Astrocyte (in vitro differentiated cells and primary cell): ENCODE measurements around the gene THBS4. TPM values are rescaled to one million over a fixed set of nuclear protein-coding genes. Genes with fewer than 3 reads are reported as not detected.

ENCODE experiments used
- DNase-seq: peaks from one replicate; pipeline ENCODE4 v3.0.0-alpha.2; 2010; ENCODE audit warnings: low read depth
- FAIRE-seq: peaks from 2 replicates; lab custom pipeline; 2011; peaks lifted over from hg19 to GRCh38; lab: Jason Lieb, UNC
- H2AFZ ChIP-seq: 2 replicates; pipeline ENCODE4 v1.6.0; 2012; ENCODE audit warnings: low read depth, low read length, inconsistent platforms
- H3K27ac ChIP-seq: 2 replicates; pipeline ENCODE4 v1.5.1; 2011; ENCODE audit warnings: low read depth, low read length, inconsistent platforms
- H3K27me3 ChIP-seq: 2 replicates; pipeline ENCODE4 v1.6.0; 2011; ENCODE audit warnings: low read length, inconsistent platforms; ENCODE audit not compliant: insufficient read depth
- H3K36me3 ChIP-seq: 2 replicates; pipeline ENCODE4 v1.5.1; 2011; ENCODE audit warnings: low read length, inconsistent platforms; ENCODE audit not compliant: insufficient read depth
- H3K4me1 ChIP-seq: 2 replicates; pipeline ENCODE4 v1.5.1; 2011; ENCODE audit warnings: low read length, inconsistent platforms; ENCODE audit not compliant: insufficient read depth
- H3K4me2 ChIP-seq: 2 replicates; pipeline ENCODE4 v1.6.0; 2012; ENCODE audit warnings: low read length, inconsistent platforms
- H3K4me3 ChIP-seq: 2 replicates; pipeline ENCODE4 v1.5.1; 2011; ENCODE audit warnings: low read depth, mild to moderate bottlenecking, low read length, inconsistent platforms; ENCODE audit not compliant: insufficient read depth
- H3K79me2 ChIP-seq: 2 replicates; pipeline ENCODE4 v1.6.0; 2012; ENCODE audit warnings: mild to moderate bottlenecking, low read length, inconsistent platforms; ENCODE audit not compliant: insufficient read depth
- H3K9ac ChIP-seq: 2 replicates; pipeline ENCODE4 v1.6.0; 2012; ENCODE audit warnings: mild to moderate bottlenecking, low read length, inconsistent platforms
- H3K9me3 ChIP-seq: 2 replicates; pipeline ENCODE4 v1.5.1; 2012; ENCODE audit warnings: low read depth, mild to moderate bottlenecking, low read length, inconsistent platforms; ENCODE audit not compliant: insufficient read depth
- H4K20me1 ChIP-seq: 2 replicates; pipeline ENCODE4 v1.6.0; 2012; ENCODE audit warnings: low read length, inconsistent platforms; ENCODE audit not compliant: insufficient read depth
- H3K27ac Mint-ChIP-seq: one replicate; pipeline ENCODE4 v1.8.0; 2021; ENCODE audit warnings: mild to moderate bottlenecking, mixed read lengths; ENCODE audit not compliant: unreplicated experiment
- H3K27me3 Mint-ChIP-seq: one replicate; pipeline ENCODE4 v1.8.0; 2021; ENCODE audit warnings: low read depth, mixed read lengths; ENCODE audit not compliant: unreplicated experiment
- H3K36me3 Mint-ChIP-seq: one replicate; pipeline ENCODE4 v1.8.0; 2021; ENCODE audit warnings: low read depth, mixed read lengths; ENCODE audit not compliant: unreplicated experiment
- H3K4me1 Mint-ChIP-seq: one replicate; pipeline ENCODE4 v1.8.0; 2021; ENCODE audit warnings: low read depth, mixed read lengths; ENCODE audit not compliant: unreplicated experiment
- H3K4me3 Mint-ChIP-seq: one replicate; pipeline ENCODE4 v1.8.0; 2021; ENCODE audit warnings: mild to moderate bottlenecking, moderate library complexity, mixed read lengths; ENCODE audit not compliant: unreplicated experiment
- H3K9me3 Mint-ChIP-seq: one replicate; pipeline ENCODE4 v1.8.0; 2021; ENCODE audit warnings: mild to moderate bottlenecking, mixed read lengths; ENCODE audit not compliant: unreplicated experiment
- CTCF ChIP-seq: IDR thresholded peaks from 2 replicates; pipeline ENCODE4 v1.5.1; 2011; ENCODE audit warnings: low read depth, mild to moderate bottlenecking, inconsistent platforms, low read length, moderate library complexity; ENCODE audit not compliant: insufficient read depth
- EZH2 ChIP-seq: IDR thresholded peaks from 2 replicates; pipeline ENCODE4 v1.6.1; 2012; ENCODE audit warnings: mild to moderate bottlenecking, low read length, inconsistent platforms; ENCODE audit not compliant: insufficient read depth
- total RNA-seq: library from RNA; stranded (reverse); gene quantifications from 2 replicates; pipeline ENCODE4 v1.2.1, GENCODE V29; 2021

The THBS4 gene
- total RNA-seq, 1 donor from 2014 or later, result 1.1 TPM

- H3K36me3 Mint-ChIP-seq, result no peaks in the 10 kb centered on the region
- TF ChIP-seq CTCF (no peak), EZH2 (no peak)
- FAIRE-seq, result no peak
These were observed 34.2 kb downstream of the THBS4 start for GRCh38 chr5:80069251-80069800.

GRCh38 chr5:80069918-80070318 is 34.8 kb downstream of the THBS4 start:
- DNase-seq (no peak), FAIRE-seq (no peak)
- no peaks in the 10 kb centered on the region for H3K9me3 ChIP-seq
- no peak overlapping the region for H3K4me3 Mint-ChIP-seq
- no peak overlapping the region for H2AFZ ChIP-seq
- no peaks in the 10 kb centered on the region for H4K20me1 ChIP-seq
- H3K9ac ChIP-seq, result no peak overlapping the region
- peaks cover 1% of the 10 kb centered on the region for H3K4me1 Mint-ChIP-seq
- H3K79me2 ChIP-seq, result no peaks in the 10 kb centered on the region
- no peaks in the 10 kb centered on the region for H3K27me3 ChIP-seq
- H3K9me3 Mint-ChIP-seq, result no peaks in the 10 kb centered on the region
- no peak overlapping the region for H3K27ac ChIP-seq
- H3K4me3 ChIP-seq, result no peak overlapping the region
- H3K36me3 Mint-ChIP-seq, result no peaks in the 10 kb centered on the region
- peaks cover 8% of the 10 kb centered on the region for H3K4me1 ChIP-seq
- no peaks in the 10 kb centered on the region for H3K36me3 ChIP-seq
- peaks cover 4% of the 10 kb centered on the region for H3K27me3 Mint-ChIP-seq
- no peak overlapping the region for H3K27ac Mint-ChIP-seq
- TF ChIP-seq CTCF, result no peak
- TF ChIP-seq EZH2, result no peak
- no peak overlapping the region for H3K4me2 ChIP-seq

More at GRCh38 chr5:80069251-80069800, 34.2 kb downstream of the THBS4 start:
- peaks cover 4% of the 10 kb centered on the region for H3K27me3 Mint-ChIP-seq
- H3K27ac ChIP-seq, result no peak overlapping the region
- H3K9me3 ChIP-seq, result no peaks in the 10 kb centered on the region
- no peak overlapping the region for H3K27ac Mint-ChIP-seq
- no peak overlapping the region for H3K4me3 ChIP-seq
- no peak for DNase-seq
- H3K4me1 Mint-ChIP-seq, result peaks cover 1% of the 10 kb centered on the region
- H3K4me3 Mint-ChIP-seq, result no peak overlapping the region
- H4K20me1 ChIP-seq, result no peaks in the 10 kb centered on the region
- H3K9me3 Mint-ChIP-seq, result no peaks in the 10 kb centered on the region
- H3K9ac ChIP-seq, result no peak overlapping the region
- H3K27me3 ChIP-seq, result no peaks in the 10 kb centered on the region
- peaks cover 8% of the 10 kb centered on the region for H3K4me1 ChIP-seq
- H3K4me2 ChIP-seq, result no peak overlapping the region
- H2AFZ ChIP-seq, result no peak overlapping the region
- no peaks in the 10 kb centered on the region for H3K79me2 ChIP-seq
- H3K36me3 ChIP-seq, result no peaks in the 10 kb centered on the region

- Mint-ChIP-seq H3K27ac (no peak overlapping the region), H3K27me3 (peaks cover 4% of the 10 kb centered on the region), H3K36me3 (no peaks in the 10 kb centered on the region), H3K4me3 (no peak overlapping the region), H3K4me1 (peaks cover 1% of the 10 kb centered on the region), H3K9me3 (no peaks in the 10 kb centered on the region)
- no peaks in the 10 kb centered on the region for H3K79me2 ChIP-seq
- H3K36me3 ChIP-seq, result no peaks in the 10 kb centered on the region
- no peak overlapping the region for H2AFZ ChIP-seq
- no peak for FAIRE-seq
- H3K9me3 ChIP-seq, result no peaks in the 10 kb centered on the region
- no peak overlapping the region for H3K4me2 ChIP-seq
- H3K9ac ChIP-seq, result no peak overlapping the region
- no peak overlapping the region for H3K27ac ChIP-seq
- TF ChIP-seq CTCF (no peak), EZH2 (no peak)
- DNase-seq, result no peak
- peaks cover 8% of the 10 kb centered on the region for H3K4me1 ChIP-seq
- H3K27me3 ChIP-seq, result no peaks in the 10 kb centered on the region
- H4K20me1 ChIP-seq, result no peaks in the 10 kb centered on the region
- no peak overlapping the region for H3K4me3 ChIP-seq
These were observed 35.3 kb downstream of the THBS4 start for GRCh38 chr5:80070338-80071056.
